GM18951 (cell line): ENCODE data around the gene AHCYL2.
"Not testable (repeated sequence)": the region's sequence is repeated elsewhere in the genome, so short reads cannot be mapped to it uniquely, and the experiment has no call there.

ENCODE experiments used
- POLR2A ChIP-seq: IDR thresholded peaks from 4 replicates; pipeline ENCODE4 v1.6.1; 2011; ENCODE audit warnings: mild to moderate bottlenecking; ENCODE audit not compliant: insufficient read length, insufficient read depth; ENCODE audit errors: extremely low read depth
- in situ Hi-C: fragments of 300-500 bp; cut with MboI; formaldehyde crosslinking; loops from one replicate; pipeline ENCODE4 v1.12.0; 2022; ENCODE audit warnings: low sequenced_read_pairs, mixed read lengths, inconsistent platforms; ENCODE audit not compliant: unreplicated experiment

The AHCYL2 gene

DNA sequence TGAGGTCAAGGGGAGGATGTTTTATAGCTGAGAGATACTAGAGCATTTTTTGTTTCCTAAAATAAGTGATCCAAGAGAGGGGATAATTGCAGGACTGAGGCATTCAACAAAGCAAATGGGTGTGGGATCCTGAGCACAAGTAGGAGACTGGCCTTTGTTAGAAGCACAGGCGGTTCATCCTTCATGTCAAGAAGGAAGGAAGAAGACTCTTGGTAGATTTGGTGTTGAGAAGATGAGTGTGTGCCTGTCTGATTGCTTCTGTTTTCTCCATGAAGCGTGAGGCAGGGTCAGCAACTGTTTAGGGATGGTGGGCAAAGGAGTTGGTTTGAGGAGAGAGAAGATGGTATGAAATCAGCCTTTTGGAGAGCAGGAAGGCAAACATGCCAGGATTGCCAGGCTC, 237.0 kb downstream of the AHCYL2 start:
- no peak for TF ChIP-seq POLR2A
- in situ Hi-C loops = no loop called here

DNA sequence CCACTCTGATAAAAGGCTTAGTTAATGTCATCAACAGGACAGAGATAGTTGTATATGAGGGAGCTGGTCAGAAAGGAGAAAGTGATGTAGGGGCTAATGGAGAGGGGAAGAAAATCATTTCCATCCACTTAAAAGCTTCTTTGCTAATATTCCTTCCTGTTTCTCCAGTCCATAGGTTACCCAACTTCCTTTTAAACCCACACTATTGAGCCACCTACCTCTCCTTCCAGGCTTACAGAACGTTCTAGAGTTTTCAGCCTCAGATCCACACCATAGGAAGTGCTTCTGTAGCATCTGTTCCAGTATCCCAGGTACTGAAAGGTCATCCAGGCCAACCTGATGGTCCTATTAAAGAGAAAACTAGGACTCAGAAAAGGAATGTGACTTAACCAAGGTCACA, 237.6 kb downstream of the AHCYL2 start:
- in situ Hi-C loops = no loop called here
- no peak for TF ChIP-seq POLR2A

- no peak for TF ChIP-seq POLR2A
- in situ Hi-C loops = no loop called here
These were observed 239.4 kb downstream of the AHCYL2 start for GRCh38 chr7:129464194-129464593.

GRCh38 chr7:129465080-129465479, 240.2 kb downstream of the AHCYL2 start:
- TF ChIP-seq POLR2A = no peak
- in situ Hi-C loops = no loop called here

GRCh38 chr7:129466796-129467195, 242.0 kb downstream of the AHCYL2 start:
- TF ChIP-seq POLR2A = no peak
- in situ Hi-C loops = no loop called here

- in situ Hi-C loops = no loop called here
These were observed 243.3 kb downstream of the AHCYL2 start for GRCh38 chr7:129468087-129468486.

DNA sequence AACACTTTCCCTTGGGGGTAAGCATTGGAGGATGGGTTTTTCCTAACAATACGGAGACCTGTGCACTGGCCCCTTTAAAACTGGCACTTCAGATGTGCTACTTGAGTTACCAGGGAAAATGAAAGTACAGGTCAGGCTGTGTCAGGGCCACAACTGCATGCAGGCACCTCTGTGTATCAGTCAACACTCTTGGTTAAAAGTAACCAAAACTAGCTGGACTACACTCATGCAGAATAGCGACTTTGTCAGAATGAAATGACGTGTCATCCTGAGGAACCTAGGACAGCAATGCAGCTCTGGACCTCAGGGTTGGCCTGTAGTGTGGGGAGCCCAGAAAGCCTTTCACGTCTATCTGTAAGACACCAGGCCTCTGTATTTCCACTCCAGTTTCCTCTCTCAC, 243.7 kb downstream of the AHCYL2 start:
- no peak for TF ChIP-seq POLR2A
- in situ Hi-C loops = no loop called here

More at GRCh38 chr7:129468087-129468486, 243.3 kb downstream of the AHCYL2 start:
- no peak for TF ChIP-seq POLR2A

GRCh38 chr7:129469930-129470329, 245.1 kb downstream of the AHCYL2 start:
- no peak for TF ChIP-seq POLR2A
- in situ Hi-C loops = no loop called here

DNA sequence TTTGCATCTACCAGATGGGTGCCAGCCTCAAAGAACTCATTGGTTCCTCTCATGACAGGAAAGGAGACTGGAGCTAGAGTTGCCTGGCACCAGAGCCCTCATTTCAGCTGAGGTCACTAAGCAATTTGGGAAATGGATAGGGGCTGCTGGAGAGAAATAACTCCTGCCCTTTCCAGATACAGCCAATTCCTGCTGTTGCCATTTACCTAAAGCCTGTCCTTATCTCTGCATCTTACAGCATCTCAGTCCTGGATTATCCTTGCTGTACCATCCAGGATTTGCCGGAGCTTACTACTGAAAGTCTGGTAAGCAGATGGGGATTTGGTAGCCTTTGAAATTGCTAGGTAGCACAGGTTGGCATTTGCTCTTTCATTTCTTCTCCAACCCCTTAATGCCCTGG, 245.6 kb downstream of the AHCYL2 start:
- in situ Hi-C loops = no loop called here
- TF ChIP-seq POLR2A = no peak

- TF ChIP-seq POLR2A = no peak
- in situ Hi-C loops = no loop called here
These were observed 246.6 kb downstream of the AHCYL2 start for GRCh38 chr7:129471402-129471827.

- in situ Hi-C loops = not testable (repeated sequence)
These were observed 251.1 kb downstream of the AHCYL2 start for GRCh38 chr7:129475931-129476330.

DNA sequence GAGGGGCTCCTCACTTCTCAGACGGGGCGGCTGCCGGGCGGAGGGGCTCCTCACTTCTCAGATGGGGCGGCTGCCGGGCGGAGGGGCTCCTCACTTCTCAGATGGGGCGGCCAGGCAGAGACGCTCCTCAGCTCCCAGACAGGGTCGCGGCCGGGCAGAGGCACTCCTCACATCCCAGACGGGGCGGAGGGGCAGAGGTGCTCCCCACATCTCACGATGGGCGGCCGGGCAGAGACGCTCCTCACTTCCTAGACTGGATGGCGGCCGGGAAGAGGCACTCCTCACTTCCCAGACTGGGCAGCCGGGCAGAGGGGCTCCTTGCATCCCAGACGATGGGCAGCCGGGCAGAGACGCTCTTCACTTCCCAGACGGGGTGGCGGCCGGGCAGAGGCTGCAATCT, 251.6 kb downstream of the AHCYL2 start:
- in situ Hi-C loops = not testable (repeated sequence)
